Daoy (cell line): Measurements from ENCODE around the gene EHD3. TPM values are rescaled to one million over a fixed set of nuclear protein-coding genes. Genes with fewer than 3 reads are reported as not detected.
A peak's percentile ranks its signal among the peaks of the same experiment; 100 is the strongest.

Experiments
- DNase-seq: peaks from one replicate; pipeline ENCODE4 v3.0.0-alpha.2; 2015; ENCODE audit warnings: low read depth
- total RNA-seq: library from RNA; depleted of rRNA; stranded (reverse); fragments of >200 nt; shearing (Covaris generic); gene quantifications from 2 replicates; pipeline ENCODE4 v1.2.3, GENCODE V29; 2014

Gene EHD3
- total RNA-seq, 1 experiment from 2014 or later, result 4.1 TPM

- no peak for DNase-seq
These were observed 21.0 kb upstream of the EHD3 start for GRCh38 chr2:31212659-31213600.

GRCh38 chr2:31213601-31214443 lies 20.1 kb upstream of the EHD3 start:
- DNase-seq, result no peak

GRCh38 chr2:31214444-31214915 lies 19.5 kb upstream of the EHD3 start:
- DNase-seq, result no peak

GRCh38 chr2:31216734-31217133 lies 17.2 kb upstream of the EHD3 start:
- DNase-seq, result no peak

GRCh38 chr2:31217465-31218200 lies 16.3 kb upstream of the EHD3 start, which contains the start of gene CAPN14:
TSS of gene CAPN14 (minus strand) at chr2:31217515. CDS start at chr2:31205447, 12,068 bp downstream.
- peak; percentile 22 for DNase-seq

- DNase-seq, result no peak
These were observed 14.6 kb upstream of the EHD3 start for GRCh38 chr2:31219131-31219969.

- DNase-seq, result no peak
These were observed 12.4 kb upstream of the EHD3 start for GRCh38 chr2:31221544-31221943.

GRCh38 chr2:31222071-31222470 lies 11.9 kb upstream of the EHD3 start:
- no peak for DNase-seq

- no peak for DNase-seq
These were observed 10.9 kb upstream of the EHD3 start for GRCh38 chr2:31223026-31223425.

- no peak for DNase-seq
These were observed 10.2 kb upstream of the EHD3 start for GRCh38 chr2:31223749-31224148.

GRCh38 chr2:31226266-31226665 lies 7.7 kb upstream of the EHD3 start:
- DNase-seq, result no peak

GRCh38 chr2:31227110-31227509 lies 6.8 kb upstream of the EHD3 start:
- DNase-seq, result no peak

- no peak for DNase-seq
These were observed 6.2 kb upstream of the EHD3 start for GRCh38 chr2:31227711-31228125.

- no peak for DNase-seq
These were observed 5.2 kb upstream of the EHD3 start for GRCh38 chr2:31228717-31229116.

- no peak for DNase-seq
These were observed 3.2 kb upstream of the EHD3 start for GRCh38 chr2:31230751-31231150.

GRCh38 chr2:31231571-31232302 lies 2.2 kb upstream of the EHD3 start:
- DNase-seq, result no peak

GRCh38 chr2:31232586-31232985 lies 1.4 kb upstream of the EHD3 start:
- DNase-seq, result no peak

GRCh38 chr2:31233231-31233630 lies 721 bp upstream of the EHD3 start:
- no peak for DNase-seq

GRCh38 chr2:31234683-31235503 lies 941 bp downstream of the EHD3 start:
- no peak for DNase-seq
